Subcutaneous adipose tissue (tissue), 4 donors: ENCODE data around the gene CAMTA1. TPM values are rescaled to one million over a fixed set of nuclear protein-coding genes. Genes with fewer than 3 reads are reported as not detected.

ENCODE experiments used
- total RNA-seq, 4 donors: library from RNA; depleted of rRNA; stranded (reverse); fragments of >200 nt; gene quantifications; one replicate each; pipeline ENCODE4 v1.1.0, GENCODE V29; 2016
- TF ChIP-seq, protein P1 (sequence below): fragments of 450-650 bp; IDR thresholded peaks from one replicate; pipeline ENCODE4 v1.5.1; 2016; ENCODE audit warnings: low read depth, mild to moderate bottlenecking, control low read depth, antibody characterized with exemption, moderate library complexity

Gene CAMTA1
- total RNA-seq, 4 donors from 2014 or later: 58.6 to 82.5 (median 78.0) TPM

DNA sequence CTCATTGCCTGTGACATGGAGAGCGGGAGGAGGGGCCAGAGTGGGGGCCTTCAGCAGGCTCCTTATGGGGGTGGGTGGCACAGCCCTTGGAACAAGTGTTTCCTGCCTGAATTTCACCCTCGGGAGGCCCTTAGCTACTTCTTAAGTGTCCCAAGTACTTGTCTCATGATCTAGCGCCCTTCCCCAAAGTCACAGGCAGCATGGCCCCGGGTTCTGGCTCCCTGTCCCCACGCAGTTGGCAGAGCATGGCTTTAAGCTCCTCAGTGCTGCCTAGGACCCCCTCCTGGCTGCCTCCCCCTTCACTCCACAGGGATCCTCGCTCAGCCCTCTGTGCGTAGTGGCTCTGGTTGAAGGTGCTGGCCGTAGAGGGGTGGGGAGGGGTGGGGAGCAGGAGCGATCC lies 197.2 kb downstream of the CAMTA1 start:
- TF ChIP-seq, protein P1, sequence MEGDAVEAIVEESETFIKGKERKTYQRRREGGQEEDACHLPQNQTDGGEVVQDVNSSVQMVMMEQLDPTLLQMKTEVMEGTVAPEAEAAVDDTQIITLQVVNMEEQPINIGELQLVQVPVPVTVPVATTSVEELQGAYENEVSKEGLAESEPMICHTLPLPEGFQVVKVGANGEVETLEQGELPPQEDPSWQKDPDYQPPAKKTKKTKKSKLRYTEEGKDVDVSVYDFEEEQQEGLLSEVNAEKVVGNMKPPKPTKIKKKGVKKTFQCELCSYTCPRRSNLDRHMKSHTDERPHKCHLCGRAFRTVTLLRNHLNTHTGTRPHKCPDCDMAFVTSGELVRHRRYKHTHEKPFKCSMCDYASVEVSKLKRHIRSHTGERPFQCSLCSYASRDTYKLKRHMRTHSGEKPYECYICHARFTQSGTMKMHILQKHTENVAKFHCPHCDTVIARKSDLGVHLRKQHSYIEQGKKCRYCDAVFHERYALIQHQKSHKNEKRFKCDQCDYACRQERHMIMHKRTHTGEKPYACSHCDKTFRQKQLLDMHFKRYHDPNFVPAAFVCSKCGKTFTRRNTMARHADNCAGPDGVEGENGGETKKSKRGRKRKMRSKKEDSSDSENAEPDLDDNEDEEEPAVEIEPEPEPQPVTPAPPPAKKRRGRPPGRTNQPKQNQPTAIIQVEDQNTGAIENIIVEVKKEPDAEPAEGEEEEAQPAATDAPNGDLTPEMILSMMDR: no peak

DNA sequence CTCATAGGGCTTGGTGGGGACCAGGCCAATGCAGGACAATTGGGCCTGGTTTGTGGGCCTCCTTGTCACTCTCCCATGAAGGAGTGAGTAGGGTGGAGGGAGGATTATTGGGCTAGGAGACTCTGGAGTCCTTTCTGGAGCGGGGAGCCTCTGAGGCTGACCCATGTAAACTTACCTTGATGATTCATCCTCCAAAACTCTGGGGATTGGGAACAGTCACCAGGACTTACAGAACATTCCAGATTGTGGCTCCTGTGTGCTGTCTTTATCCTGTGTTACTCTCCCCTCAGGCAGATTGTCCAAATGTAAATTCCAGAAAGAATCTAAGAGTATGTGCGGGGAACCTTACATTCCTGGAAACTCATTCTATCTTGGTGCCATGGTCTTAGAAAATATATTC lies 197.6 kb downstream of the CAMTA1 start:
- TF ChIP-seq, protein P1: no peak

DNA sequence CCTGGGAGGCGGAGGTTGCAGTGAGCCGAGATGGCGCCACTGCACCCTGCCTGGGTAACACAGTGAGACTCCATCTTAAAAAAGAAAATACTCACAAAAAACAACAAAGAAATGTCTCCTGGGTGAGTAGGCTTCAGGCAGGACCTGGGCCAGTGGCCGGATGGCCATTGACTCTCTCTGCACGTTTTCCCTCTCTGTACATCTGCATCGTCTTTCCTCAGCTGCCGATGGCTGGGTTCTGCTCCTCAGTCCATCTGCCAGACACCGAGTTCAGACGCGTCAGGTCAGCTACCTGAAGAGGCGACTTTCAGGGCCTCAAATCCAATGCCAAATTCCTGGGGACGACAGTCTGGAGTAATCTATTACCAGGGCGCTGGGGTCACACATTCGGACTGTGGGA lies 199.3 kb downstream of the CAMTA1 start:
- TF ChIP-seq, protein P1: no peak

DNA sequence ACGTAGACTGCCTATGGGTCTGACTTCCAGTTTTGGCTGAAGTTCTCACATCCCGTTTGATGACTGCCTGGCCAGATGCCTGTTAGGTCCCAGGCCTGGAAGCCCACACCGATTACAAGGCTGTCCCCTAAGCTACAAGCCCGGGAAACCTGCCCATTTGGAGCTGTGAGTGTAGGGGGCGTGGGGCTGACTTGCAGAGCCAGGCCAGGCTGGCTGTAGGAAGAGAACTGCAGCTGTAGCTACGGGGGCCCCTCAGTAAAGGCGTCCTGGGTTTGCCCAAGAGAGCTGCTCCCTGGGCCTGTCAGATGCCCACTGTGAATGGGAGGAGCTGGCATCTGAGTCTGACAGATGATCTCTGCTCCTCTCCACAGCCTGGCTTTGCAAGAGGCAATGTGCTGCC lies 199.7 kb downstream of the CAMTA1 start:
- TF ChIP-seq, protein P1: no peak

DNA sequence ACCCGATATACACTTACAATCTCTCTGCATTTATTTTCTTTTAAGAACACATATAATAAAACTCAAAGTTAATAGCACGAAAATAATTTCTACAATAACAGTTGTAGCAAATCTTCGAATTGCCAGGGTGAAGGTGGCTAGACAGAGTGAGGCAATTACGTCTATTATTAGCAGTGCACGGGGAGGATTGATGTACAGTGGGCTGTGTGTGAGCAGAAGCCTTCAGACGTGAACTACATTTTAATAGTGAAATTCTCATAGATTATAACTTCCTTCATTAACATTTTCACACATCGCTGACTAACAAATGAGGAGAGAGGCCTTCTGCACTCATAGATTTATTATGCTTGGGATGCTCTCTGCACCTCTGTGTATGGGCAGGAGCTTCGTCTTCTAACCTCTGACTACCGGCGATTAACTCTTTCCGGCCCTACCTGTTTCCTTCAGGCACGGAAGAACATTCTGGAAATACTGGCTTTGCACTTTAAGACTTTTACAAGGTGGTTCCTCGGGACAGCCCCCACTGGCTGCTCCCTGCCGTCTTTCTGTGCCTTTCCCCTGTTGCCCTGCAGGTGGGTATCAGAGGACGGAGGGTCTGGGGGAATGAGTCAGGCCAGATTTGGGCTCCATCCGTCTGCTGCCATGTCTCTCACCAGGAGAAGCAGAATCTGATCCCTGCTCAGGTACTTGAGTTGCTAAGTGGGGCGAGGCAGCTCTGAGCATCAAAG lies 200.5 kb downstream of the CAMTA1 start:
- TF ChIP-seq, protein P1: no peak

DNA sequence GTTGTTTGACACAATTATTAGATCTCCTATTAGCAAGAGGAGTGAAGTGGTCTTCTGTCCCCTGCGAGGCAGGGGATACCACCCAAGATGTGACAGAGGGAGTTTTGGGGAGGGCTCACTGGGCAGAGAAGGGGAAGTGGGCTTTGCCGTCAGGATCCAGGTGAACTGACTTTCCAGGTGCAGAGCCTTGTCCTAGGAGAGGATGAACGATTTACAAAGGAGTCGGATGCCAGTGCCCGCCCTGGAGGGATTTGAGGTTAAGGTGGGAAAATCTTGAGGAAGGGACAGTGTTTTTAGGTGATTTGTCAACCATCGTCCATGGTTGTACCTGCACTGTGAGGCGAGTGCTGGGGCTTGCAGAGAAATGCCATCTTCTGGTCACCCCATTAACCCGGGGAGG lies 201.0 kb downstream of the CAMTA1 start:
- TF ChIP-seq, protein P1: no peak

DNA sequence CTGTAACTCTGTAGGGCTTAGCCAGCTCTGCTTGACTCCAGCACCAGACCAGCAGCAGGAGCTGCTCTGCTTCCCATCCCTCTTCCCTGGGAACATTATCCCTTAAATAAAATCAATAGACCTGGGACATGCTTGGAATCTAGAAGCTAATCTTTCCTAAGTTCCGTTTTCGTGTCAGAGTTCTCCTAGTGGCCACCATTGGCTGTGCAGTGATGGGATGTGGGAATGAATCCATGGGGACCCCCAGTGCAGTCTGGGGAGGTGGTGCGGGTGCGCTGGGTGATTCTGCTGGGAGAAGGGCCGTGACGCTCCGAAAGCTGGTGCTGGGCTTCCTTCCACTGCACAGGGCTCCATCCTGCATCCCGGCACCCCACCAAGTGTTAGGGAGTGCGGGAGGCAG lies 202.7 kb downstream of the CAMTA1 start:
- TF ChIP-seq, protein P1: no peak
